Measurements from ENCODE around the gene NUDT7. TPM values are rescaled to one million over a fixed set of nuclear protein-coding genes. Genes with fewer than 3 reads are reported as not detected.

The NUDT7 gene
- total and polyA plus RNA-seq, 11 donors = 10.6 to 86.4 (median 31.0) TPM

DNA sequence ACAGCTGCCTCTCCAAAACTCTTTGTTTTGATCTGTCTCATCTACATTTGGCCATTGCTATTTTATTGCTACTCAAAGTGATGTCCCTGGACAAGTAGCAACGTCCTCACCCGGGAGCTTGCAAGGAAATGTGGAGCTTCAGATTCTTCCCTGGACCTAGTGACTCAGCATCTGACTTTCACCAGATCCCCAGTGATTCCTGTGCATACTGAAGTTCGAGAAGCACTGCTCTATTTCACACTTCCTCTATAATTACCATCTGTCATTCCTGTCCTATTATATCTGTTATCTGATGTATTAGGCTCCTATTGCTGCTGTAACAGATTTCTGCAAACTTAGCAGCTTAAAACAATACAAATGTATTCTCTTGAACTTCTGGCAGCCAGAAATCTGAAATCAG, 37.5 kb downstream of the NUDT7 start:
- no peaks in the 10 kb centered on the region for H3K36me3 ChIP-seq
- TF ChIP-seq, protein P1, sequence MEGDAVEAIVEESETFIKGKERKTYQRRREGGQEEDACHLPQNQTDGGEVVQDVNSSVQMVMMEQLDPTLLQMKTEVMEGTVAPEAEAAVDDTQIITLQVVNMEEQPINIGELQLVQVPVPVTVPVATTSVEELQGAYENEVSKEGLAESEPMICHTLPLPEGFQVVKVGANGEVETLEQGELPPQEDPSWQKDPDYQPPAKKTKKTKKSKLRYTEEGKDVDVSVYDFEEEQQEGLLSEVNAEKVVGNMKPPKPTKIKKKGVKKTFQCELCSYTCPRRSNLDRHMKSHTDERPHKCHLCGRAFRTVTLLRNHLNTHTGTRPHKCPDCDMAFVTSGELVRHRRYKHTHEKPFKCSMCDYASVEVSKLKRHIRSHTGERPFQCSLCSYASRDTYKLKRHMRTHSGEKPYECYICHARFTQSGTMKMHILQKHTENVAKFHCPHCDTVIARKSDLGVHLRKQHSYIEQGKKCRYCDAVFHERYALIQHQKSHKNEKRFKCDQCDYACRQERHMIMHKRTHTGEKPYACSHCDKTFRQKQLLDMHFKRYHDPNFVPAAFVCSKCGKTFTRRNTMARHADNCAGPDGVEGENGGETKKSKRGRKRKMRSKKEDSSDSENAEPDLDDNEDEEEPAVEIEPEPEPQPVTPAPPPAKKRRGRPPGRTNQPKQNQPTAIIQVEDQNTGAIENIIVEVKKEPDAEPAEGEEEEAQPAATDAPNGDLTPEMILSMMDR (IDR thresholded peaks at IDR 0.05) = no peak
- H3K27me3 ChIP-seq = no peaks in the 10 kb centered on the region
- H3K4me1 ChIP-seq = peaks cover 0 to 7% (median 0%) of the 10 kb centered on the region in 12 donors
- no peak overlapping the region for H3K4me3 ChIP-seq
- intact Hi-C loops (cut with DNase I) = no loop called here
- no peaks in the 10 kb centered on the region for H3K9me3 ChIP-seq
- WGBS, 4 donors = 51 to 61% (median 58%) methylated on average over 3 of the region's 3 CpGs
- no peak for DNase-seq
- H3K27ac ChIP-seq = no peak overlapping the region
- ATAC-seq = no peak

DNA sequence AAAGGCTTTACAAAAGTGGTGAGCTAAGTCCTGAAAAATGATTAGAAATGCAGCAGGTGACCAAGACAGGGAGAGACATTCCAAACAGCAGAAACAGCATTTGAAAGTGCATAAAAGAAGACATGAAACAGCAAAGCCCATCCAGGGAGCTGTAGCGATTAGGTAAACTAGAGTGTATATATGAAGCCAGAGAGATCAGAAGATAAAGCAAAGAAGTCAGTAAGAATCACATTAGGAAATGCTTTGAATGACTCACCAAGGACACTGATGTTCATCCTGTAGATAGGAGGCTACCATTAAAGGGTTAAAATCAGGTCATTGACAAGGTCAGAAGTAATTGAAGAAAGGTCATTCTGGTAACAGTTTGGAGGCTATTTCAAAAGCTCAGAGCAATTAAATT, 38.5 kb downstream of the NUDT7 start:
- WGBS, 4 donors = 62 to 81% (median 66%) methylated on average over 1 of the region's 1 CpG
- TF ChIP-seq, protein P1 (IDR thresholded peaks at IDR 0.05) = no peak
- TF ChIP-seq POLR2A (IDR thresholded peaks at IDR 0.05) = no peak
- DNase-seq (no peak), ATAC-seq (no peak)
- no peak overlapping the region for H3K27ac ChIP-seq
- H3K36me3 ChIP-seq = no peaks in the 10 kb centered on the region
- intact Hi-C loops (cut with DNase I) = no loop called here
- H3K27me3 ChIP-seq = no peaks in the 10 kb centered on the region
- no peak overlapping the region for H3K4me3 ChIP-seq
- no peaks in the 10 kb centered on the region for H3K9me3 ChIP-seq
- H3K4me1 ChIP-seq = peaks cover 0 to 7% (median 0%) of the 10 kb centered on the region in 12 donors

DNA sequence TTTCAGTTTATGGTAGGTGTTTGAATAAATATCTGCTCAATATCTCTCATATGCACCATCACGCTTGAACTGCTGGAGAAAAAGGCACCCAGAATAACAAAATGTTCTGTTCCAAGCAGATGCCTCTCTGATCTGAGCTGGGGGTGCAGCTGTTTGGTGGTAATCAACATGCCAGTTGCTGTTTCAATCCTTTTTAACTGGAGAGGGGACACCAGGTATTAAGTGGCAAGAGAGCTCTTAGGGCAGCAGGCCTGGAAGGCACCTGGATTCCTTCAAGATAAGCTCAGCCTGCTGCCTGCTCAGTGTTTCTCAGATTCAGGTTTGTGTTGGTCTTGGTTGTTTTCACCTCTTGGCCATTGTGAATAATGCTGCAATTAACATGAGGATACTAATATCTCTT, 38.9 kb downstream of the NUDT7 start:
- intact Hi-C loops (cut with DNase I) = no loop called here
- Histone ChIP-seq H3K27ac (no peak overlapping the region), H3K36me3 (no peaks in the 10 kb centered on the region), H3K27me3 (no peaks in the 10 kb centered on the region), H3K9me3 (no peaks in the 10 kb centered on the region), H3K4me3 (no peak overlapping the region), H3K4me1 (peaks cover 0 to 7% (median 0%) of the 10 kb centered on the region in 12 donors)
- TF ChIP-seq, protein P1 (IDR thresholded peaks at IDR 0.05) = no peak
- TF ChIP-seq POLR2A (IDR thresholded peaks at IDR 0.05) = no peak
- ATAC-seq (no peak), DNase-seq (no peak)
- 71 to 79% (median 76%) methylated on average over 1 of the region's 1 CpG for WGBS, 4 donors

DNA sequence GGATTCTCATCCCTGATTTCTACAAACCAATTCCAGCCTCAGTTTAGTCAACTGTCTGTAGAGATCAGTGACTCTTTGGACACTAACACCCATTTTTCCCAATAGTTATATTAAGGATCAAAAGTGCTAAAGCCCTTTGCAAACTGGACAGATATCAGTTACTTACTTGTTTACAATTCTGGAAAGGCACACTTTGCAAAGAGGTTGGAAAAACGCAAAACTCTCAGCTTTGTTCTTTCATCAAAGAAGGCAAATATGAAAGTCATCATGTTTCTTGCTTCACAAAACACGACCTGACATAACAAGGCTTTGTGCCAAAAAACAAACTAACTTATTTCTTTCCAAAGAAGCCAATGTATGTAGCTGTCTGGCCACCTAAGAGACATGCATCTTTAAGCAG, 39.9 kb downstream of the NUDT7 start:
- TF ChIP-seq, protein P1 (IDR thresholded peaks at IDR 0.05) = no peak
- intact Hi-C loops (cut with DNase I) = no loop called here
- ATAC-seq (no peak), DNase-seq (no peak)
- no peaks in the 10 kb centered on the region for H3K9me3 ChIP-seq
- peaks cover 0 to 7% (median 0%) of the 10 kb centered on the region in 12 donors for H3K4me1 ChIP-seq
- no peak overlapping the region for H3K4me3 ChIP-seq
- 50 to 68% (median 58%) methylated on average over 2 of the region's 2 CpGs for WGBS, 4 donors
- H3K27ac ChIP-seq = no peak overlapping the region
- H3K36me3 ChIP-seq = no peaks in the 10 kb centered on the region
- no peaks in the 10 kb centered on the region for H3K27me3 ChIP-seq

All from heart left ventricle (tissue), 16 donors.